Right hindlimb (tissue), 1 donor: ENCODE results near the gene LAPTM5.
"Not testable (repeated sequence)": the region's sequence is repeated elsewhere in the genome, so short reads cannot be mapped to it uniquely, and the experiment has no call there.

Experiments used
- DNase-seq: peaks from one replicate; pipeline ENCODE4 v3.0.0-alpha.2; 2018

The LAPTM5 gene

DNA sequence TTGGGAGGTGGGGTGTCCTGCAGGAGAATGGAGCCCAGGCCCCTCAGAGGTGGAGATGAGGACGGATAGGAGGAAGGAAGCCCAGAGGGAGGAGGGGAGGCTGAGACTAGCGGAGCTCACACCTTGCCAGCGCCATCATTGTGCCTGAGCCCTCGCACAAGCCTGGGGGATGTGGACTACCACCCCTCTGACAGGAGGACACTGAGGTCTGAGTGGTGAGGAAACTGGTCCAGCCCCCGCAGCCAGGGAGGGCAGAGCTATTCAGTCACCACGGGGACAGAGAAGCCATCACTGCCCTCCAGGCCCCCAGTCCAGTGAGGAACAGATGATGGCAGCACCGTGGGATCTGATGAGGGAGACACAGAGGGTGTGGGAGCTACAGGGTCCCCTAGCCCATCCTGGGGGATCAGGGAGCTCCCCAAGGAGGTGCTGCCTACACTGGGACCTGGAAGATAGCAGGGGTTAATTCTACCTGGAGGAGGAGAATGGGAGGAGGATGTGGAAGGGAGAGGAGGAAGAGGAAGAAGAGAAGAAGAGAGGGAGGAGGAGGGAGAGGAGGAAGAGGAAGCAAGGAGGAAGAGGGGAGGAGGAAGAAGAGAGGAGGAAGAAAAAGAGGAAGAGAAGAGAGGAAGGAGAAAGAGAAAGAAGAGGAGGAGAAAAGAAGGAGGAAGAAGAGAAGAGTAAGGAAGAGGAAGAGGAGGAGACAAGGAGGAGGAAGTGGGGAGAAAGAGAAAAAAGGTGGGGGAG lies 65.2 kb downstream of the LAPTM5 start:
- peak; percentile 2 for DNase-seq

- no peak for DNase-seq
These were observed 66.1 kb downstream of the LAPTM5 start for GRCh38 chr1:30691480-30691879.

DNA sequence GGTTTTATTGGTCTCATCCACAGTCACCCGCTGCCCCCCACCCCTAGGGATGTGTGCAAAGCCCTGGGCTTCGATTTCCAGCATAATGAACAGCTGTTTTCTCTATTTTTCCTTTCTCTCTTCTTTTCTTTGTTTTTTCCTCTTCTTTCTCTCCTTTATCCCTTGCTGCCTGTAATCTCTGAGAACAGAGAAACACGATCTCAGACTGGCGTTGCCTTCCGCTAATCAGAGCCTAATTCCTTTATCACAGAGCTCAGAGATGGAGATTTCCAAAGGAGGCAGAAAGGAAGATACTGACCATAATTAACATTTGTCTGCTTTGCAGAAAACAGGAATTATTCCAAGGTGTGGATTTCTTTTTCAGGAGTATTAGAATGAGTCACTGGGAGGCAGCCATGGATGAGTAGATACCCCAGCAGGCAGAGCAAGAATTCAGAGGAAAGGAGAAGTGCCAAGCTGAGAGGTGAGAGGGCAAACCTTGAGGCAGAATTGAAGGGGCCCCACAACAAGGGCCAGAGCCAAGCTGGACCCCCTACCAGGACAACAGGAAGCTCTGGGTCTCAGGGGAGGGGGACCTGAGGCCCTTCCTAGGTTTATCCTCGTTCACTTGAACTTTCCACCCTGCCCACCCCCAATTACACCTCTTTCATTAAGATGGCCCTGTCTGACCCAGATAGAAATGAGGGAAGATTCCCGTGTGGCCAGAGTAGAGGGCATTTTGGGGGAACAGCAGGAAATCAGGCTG lies 67.5 kb downstream of the LAPTM5 start:
- no peak for DNase-seq

DNA sequence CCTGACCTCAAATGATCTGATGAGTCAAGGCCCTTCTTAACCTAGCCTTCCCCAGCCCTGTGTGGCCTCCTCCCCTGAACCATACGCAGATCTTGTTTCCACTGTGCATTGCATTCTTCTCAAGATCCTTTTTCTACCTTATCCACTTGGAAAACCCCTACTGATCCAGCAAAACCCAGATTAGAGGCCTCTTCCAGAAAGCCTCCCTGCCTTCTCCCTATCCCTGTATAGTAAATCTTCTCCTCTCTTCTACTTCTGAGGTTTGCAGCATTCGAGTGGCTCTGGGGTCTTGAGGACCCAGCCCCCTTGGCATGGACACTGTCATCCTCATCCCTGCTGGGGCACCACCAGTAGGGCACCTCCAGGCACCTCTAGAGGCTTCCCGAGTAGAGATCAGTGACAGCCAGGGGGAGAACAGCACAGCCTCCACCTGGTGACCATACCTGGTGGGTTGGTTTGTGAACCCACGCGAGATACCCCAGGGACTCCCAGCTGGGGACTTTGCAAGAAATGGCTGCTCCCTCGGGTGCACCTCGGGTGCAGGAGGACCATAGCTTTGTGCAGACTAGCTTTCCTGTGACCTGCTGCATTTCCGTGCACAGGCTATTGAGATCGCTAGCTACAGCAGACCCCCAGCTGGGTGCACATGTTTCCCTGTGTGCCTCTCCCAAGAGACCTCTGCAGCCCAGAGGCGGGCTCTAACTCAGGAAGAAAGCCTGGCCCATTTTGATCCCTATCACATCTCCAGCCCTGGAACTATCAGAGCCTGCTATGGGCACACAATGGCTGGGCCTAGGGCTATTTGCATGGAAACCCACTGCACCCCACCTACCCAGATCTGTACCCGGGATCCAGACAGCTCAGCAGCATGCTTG lies 68.4 kb downstream of the LAPTM5 start:
- no peak for DNase-seq

GRCh38 chr1:30688516-30688915 lies 69.1 kb downstream of the LAPTM5 start:
- DNase-seq = not testable (repeated sequence)

DNA sequence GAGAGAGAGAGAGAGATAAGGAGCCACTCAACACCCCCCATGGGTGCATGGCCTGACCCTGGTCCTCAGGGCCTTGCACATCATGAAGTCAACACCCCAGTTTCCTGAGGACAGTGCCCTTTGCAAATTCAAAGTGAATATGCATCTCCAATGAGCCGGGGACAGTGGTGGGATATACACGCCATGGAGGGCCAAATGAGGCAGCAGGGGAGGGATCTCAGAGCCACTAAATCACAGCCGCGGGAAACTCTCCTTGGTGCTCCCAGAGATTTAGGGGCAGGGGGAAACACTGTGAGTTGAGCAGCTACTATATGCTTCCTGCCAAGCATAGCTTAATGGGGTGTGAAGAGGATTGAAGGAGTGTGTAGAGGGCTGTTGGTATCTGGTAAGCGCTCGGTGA lies 69.7 kb downstream of the LAPTM5 start:
- no peak for DNase-seq

DNA sequence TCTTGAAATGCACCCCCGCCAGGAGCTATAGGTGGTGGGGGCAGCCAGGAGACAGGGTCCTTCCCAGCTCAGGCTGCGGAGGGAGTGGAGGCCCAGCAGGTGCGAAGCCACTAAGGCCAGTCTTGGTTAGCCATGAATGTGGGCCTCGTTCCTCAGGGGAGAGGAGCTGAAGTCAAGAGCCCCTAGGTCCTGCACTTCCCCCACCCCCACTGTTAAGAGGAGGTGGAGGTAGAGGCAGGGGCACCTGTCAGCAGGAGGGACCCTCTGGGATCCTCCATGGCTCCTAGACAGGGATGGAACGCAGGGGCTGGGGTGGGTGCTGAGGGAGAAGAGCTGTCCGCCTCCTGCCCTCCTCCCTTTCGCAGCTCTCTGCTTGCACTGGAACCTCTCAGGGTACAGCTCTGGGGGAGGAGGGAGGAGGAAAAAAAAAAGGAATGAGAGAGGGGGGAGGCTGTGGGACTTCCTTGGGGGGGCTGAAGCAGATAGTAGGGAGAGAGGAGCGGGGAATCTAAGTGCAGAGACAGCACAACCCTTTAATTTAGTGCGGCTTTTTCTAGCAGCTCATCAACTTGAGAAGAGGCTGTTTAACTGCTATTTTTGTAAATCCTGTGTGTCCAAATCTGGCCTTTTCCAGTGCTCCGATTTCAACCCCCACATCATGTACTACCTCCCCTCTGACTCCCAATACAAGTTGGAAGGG lies 71.2 kb downstream of the LAPTM5 start:
- no peak for DNase-seq

- no peak for DNase-seq
These were observed 71.8 kb downstream of the LAPTM5 start for GRCh38 chr1:30685796-30686165.

DNA sequence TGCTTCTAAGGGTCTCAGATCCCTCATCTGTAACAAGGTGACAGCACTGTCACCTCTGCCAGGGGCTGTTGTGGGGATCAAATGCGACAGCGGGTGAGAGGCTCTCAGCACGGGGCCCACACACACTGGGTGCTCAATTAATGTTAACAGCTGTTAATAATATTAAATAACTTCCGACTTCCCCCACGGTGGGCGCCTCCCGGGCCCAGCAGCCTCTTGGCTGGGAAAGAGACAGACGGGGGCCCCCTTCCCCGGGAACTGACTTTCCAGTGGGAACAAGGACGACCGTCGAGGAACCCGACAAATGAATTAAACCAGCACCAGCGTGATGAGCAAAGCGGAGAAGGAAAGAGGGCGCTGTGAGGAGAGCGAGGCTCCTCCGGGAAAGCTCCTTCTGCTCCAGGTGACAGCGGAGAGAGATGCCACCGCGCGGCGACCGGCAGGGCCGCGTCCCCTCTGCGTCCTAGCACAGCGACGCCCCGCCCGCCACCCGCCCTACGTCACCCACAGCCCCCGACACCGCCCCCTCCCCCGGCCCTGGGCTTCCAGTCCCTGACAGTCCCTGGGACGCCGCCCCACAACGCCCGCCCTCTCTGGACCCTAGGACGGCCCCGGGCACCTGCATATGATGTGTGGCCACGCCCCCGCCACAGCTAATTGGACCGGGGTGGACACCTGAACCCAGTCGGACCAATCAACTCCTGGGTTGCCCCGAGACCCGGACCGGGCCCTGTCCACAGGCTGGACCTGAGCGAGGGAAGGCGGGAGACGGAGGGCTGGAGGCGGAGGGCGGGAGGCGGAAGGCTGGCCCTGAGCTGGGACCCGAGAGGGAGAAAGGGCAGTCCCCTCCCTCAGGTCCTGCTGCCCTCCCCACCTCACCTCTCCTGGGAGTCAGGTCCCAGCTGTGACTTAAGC lies 72.4 kb downstream of the LAPTM5 start:
- DNase-seq = peak; percentile 34

DNA sequence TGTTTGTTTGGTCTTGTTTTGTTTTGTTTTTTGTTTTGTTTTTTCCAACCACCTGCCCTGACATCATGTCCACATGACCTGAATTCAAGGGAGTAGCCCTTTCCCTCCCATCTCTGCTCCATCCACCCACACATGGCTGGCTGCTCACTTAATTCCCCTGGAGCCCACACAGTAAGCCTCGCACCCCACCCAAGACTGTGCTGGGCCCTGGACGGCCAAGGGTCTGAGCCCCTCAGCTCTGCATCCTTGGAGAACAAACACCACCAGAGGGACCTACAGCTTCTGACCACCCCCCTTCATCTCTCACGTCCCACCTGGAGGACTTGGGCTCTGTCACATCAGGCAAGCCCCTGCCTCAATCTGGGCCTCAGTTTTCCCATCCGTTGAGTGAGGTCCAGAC lies 73.3 kb downstream of the LAPTM5 start:
- no peak for DNase-seq

GRCh38 chr1:30683699-30684098 lies 73.9 kb downstream of the LAPTM5 start:
- DNase-seq = no peak
